ENCODE data around the gene KIF6.

The KIF6 gene

GRCh38 chr6:39646751-39647420, 78.3 kb downstream of the KIF6 start:
- H3K36me3 ChIP-seq (ENCODE audit: insufficient read depth, low read length): no peaks in the 10 kb centered on the region
- TF ChIP-seq CTCF (IDR thresholded peaks at IDR 0.05; ENCODE audit: borderline replicate concordance, extremely low read depth, low read length, poor library complexity, severe bottlenecking): no peak
- no peak for TF ChIP-seq EZH2 (IDR thresholded peaks at IDR 0.05; ENCODE audit: borderline replicate concordance, low read depth, low read length, severe bottlenecking)
- no peak overlapping the region for H3K9ac ChIP-seq (ENCODE audit: low read depth, low read length)
- H3K4me2 ChIP-seq (ENCODE audit: insufficient read depth, low read length): no peak overlapping the region
- no peaks in the 10 kb centered on the region for H3K9me3 ChIP-seq (ENCODE audit: insufficient read depth, low read length, severe bottlenecking)
- H4K20me1 ChIP-seq (ENCODE audit: insufficient read depth, low read length): no peaks in the 10 kb centered on the region
- no peak for ATAC-seq (ENCODE audit: insufficient read depth, low read depth)
- H2AFZ ChIP-seq (ENCODE audit: low read depth, low read length): no peak overlapping the region
- no peaks in the 10 kb centered on the region for H3K4me1 ChIP-seq (ENCODE audit: insufficient read depth, low read length)
- no peak overlapping the region for H3K27ac ChIP-seq (ENCODE audit: low read length)
- H3K4me3 ChIP-seq (ENCODE audit: low read depth in 1 of 2, low read length in 2 of 2): no peak overlapping the region
- no peaks in the 10 kb centered on the region for H3K79me2 ChIP-seq (ENCODE audit: insufficient read depth, low read length)
- DNase-seq: no peak
- peaks cover 6% of the 10 kb centered on the region for H3K27me3 ChIP-seq (ENCODE audit: insufficient read depth, low read length, poor library complexity)

- Histone ChIP-seq H4K20me1 (ENCODE audit: insufficient read depth, low read length) (no peaks in the 10 kb centered on the region), H3K79me2 (ENCODE audit: insufficient read depth, low read length) (no peaks in the 10 kb centered on the region), H3K9me3 (ENCODE audit: insufficient read depth, low read length, severe bottlenecking) (no peaks in the 10 kb centered on the region), H3K27me3 (ENCODE audit: insufficient read depth, low read length, poor library complexity) (no peaks in the 10 kb centered on the region), H3K9ac (ENCODE audit: low read depth, low read length) (no peak overlapping the region), H3K4me3 (ENCODE audit: low read depth in 1 of 2, low read length in 2 of 2) (no peak overlapping the region), H3K27ac (ENCODE audit: low read length) (no peak overlapping the region), H3K4me2 (ENCODE audit: insufficient read depth, low read length) (no peak overlapping the region), H2AFZ (ENCODE audit: low read depth, low read length) (no peak overlapping the region), H3K4me1 (ENCODE audit: insufficient read depth, low read length) (no peaks in the 10 kb centered on the region), H3K36me3 (ENCODE audit: insufficient read depth, low read length) (no peaks in the 10 kb centered on the region)
- TF ChIP-seq EZH2 (IDR thresholded peaks at IDR 0.05; ENCODE audit: borderline replicate concordance, low read depth, low read length, severe bottlenecking) (no peak), CTCF (IDR thresholded peaks at IDR 0.05; ENCODE audit: borderline replicate concordance, extremely low read depth, low read length, poor library complexity, severe bottlenecking) (no peak)
- no peak for DNase-seq
- ATAC-seq (ENCODE audit: insufficient read depth, low read depth): no peak
Observed at GRCh38 chr6:39642270-39642669, 82.9 kb downstream of the KIF6 start.

- H3K79me2 ChIP-seq (ENCODE audit: insufficient read depth, low read length): no peaks in the 10 kb centered on the region
- H3K4me3 ChIP-seq (ENCODE audit: low read depth in 1 of 2, low read length in 2 of 2): no peak overlapping the region
- TF ChIP-seq CTCF (IDR thresholded peaks at IDR 0.05; ENCODE audit: borderline replicate concordance, extremely low read depth, low read length, poor library complexity, severe bottlenecking) (no peak), EZH2 (IDR thresholded peaks at IDR 0.05; ENCODE audit: borderline replicate concordance, low read depth, low read length, severe bottlenecking) (no peak)
- H3K27me3 ChIP-seq (ENCODE audit: insufficient read depth, low read length, poor library complexity): no peaks in the 10 kb centered on the region
- DNase-seq (no peak), ATAC-seq (ENCODE audit: insufficient read depth, low read depth) (no peak)
- H4K20me1 ChIP-seq (ENCODE audit: insufficient read depth, low read length): no peaks in the 10 kb centered on the region
- no peaks in the 10 kb centered on the region for H3K4me1 ChIP-seq (ENCODE audit: insufficient read depth, low read length)
- no peak overlapping the region for H3K4me2 ChIP-seq (ENCODE audit: insufficient read depth, low read length)
- H3K9me3 ChIP-seq (ENCODE audit: insufficient read depth, low read length, severe bottlenecking): no peaks in the 10 kb centered on the region
- no peak overlapping the region for H3K27ac ChIP-seq (ENCODE audit: low read length)
- H3K36me3 ChIP-seq (ENCODE audit: insufficient read depth, low read length): no peaks in the 10 kb centered on the region
- no peak overlapping the region for H3K9ac ChIP-seq (ENCODE audit: low read depth, low read length)
- no peak overlapping the region for H2AFZ ChIP-seq (ENCODE audit: low read depth, low read length)
Observed at GRCh38 chr6:39638126-39638822, 86.9 kb downstream of the KIF6 start.
